Epithelial cell of esophagus (primary cell): Measurements from ENCODE around the gene C9orf50.

Source experiments
- DNase-seq: peaks from one replicate; pipeline ENCODE4 v3.0.0; 2010; ENCODE audit warnings: low read depth
- H3K4me3 ChIP-seq: 2 replicates; pipeline ENCODE4 v1.5.1; 2011; ENCODE audit warnings: mild to moderate bottlenecking, low read length, control low read depth
- CTCF ChIP-seq: IDR thresholded peaks from 2 replicates; pipeline ENCODE4 v1.5.1; 2011; ENCODE audit warnings: low read depth, mild to moderate bottlenecking, low read length, control low read depth, inconsistent platforms; ENCODE audit not compliant: insufficient read depth; ENCODE audit errors: missing control alignments

C9orf50 gene

GRCh38 chr9:129629251-129629820 lies 8.4 kb upstream of the C9orf50 start:
- H3K4me3 ChIP-seq, result no peak overlapping the region
- DNase-seq, result no peak
- no peak for TF ChIP-seq CTCF

- no peak for TF ChIP-seq CTCF
- DNase-seq, result no peak
- H3K4me3 ChIP-seq, result no peak overlapping the region
Measured at GRCh38 chr9:129628709-129629108, 7.8 kb upstream of the C9orf50 start.

DNA sequence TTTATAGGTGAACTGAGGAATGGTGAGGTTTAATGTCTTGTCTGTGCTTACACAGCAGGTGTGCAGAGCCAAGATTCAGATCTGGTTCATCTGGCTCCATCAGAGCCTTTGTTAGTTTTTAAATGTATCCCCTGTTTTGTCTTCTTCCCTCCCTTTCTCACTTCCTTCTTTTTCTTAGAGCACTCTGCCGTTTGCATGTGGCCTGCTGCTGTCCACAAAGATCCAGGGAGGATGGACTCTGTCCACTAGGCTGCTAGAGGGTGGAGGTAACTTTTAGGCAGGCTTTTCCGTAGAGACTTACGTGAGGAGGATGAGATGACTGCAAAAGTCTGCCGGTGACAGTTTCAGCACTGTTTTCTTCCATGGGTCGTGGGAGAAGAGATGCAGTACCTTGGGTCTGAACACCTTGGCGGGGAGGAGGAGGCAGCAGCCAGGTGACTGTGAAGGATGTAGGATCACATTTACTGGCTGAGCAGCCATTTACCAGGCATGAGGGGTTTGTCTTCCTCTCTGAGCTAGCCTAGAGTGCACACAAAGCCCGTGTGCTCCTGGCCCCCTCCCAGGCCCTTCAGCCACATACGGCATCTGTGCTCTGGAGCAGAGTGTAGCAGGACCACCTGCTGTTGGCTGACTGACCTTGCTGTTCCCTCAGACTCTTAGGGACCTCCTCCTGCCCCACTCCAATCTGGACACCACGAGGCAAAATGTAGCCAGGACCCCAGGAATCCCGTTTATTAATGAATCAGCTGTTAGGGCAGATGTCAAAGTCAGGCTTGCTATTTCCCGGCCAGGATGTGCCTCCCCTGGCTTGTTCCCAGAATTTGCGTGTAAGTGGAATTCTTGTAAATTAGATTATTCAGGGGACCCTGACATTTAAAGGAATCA lies 6.9 kb upstream of the C9orf50 start:
- TF ChIP-seq CTCF, result no peak
- DNase-seq, result no peak
- H3K4me3 ChIP-seq, result peak overlapping the region; percentile 90

GRCh38 chr9:129626625-129627284 lies 5.9 kb upstream of the C9orf50 start:
- no peak for TF ChIP-seq CTCF
- H3K4me3 ChIP-seq, result peak overlapping the region; percentile 90
- DNase-seq, result no peak

DNA sequence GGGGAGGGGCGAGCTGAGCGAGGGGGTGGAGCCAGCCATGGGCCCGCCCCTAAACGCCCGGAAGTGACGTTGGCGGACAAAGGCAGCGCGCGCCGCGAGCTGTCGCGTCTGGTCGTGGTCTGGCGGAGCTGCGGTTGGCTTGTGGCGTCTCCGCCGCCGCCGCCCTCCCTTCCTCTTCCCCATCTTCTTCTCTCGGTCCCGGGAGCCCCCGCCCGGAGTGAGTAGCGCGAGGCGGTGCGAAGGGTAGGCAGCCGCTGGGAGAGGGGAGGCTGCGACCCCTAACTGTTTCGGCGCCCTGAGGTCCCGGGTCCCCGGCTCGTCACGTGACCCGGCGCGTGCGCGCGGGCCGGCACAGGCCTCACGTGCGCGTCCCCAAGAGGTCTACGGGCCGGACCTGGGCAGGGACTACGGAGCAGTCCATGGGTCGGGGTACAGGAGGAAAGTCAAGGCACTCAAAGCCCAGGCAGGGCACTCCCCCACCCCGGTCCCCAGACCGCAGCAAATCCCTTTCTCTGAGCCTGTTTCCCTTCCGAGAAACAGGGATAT lies 5.3 kb upstream of the C9orf50 start, which contains the start of gene NTMT1:
NTMT1 (plus strand) TSS at position 85 of the 546 bp plus-strand sequence. CDS start 6,541 bp downstream, outside the sequence.
- H3K4me3 ChIP-seq, result peak within 1 kb of the TSS; percentile 90
- TF ChIP-seq CTCF, result no peak
- peak; percentile 83 for DNase-seq

GRCh38 chr9:129624947-129625346 lies 4.0 kb upstream of the C9orf50 start:
- no peak overlapping the region for H3K4me3 ChIP-seq
- TF ChIP-seq CTCF, result no peak
- peak; percentile 87 for DNase-seq
